Parathyroid adenoma (tissue), 2 donors: ENCODE measurements around the gene KLB.
"Not testable (repeated sequence)": the region's sequence is repeated elsewhere in the genome, so short reads cannot be mapped to it uniquely, and the experiment has no call there.

Experiments
- H2AFZ ChIP-seq: fragments of 300-600 bp; sonication (generic); one replicate; pipeline ENCODE4 v1.7.0; 2017; ENCODE audit warnings: antibody characterized with exemption, mild to moderate bottlenecking
- H3K27ac ChIP-seq: fragments of 300-600 bp; sonication (generic); one replicate; pipeline ENCODE4 v1.7.0; 2017
- H3K27me3 ChIP-seq: fragments of 300-600 bp; sonication (generic); one replicate; pipeline ENCODE4 v1.7.0; 2017; ENCODE audit warnings: low read length; ENCODE audit not compliant: control insufficient read depth, insufficient read depth
- H3K36me3 ChIP-seq: fragments of 300-600 bp; sonication (generic); one replicate; pipeline ENCODE4 v1.7.0; 2017; ENCODE audit warnings: low read length; ENCODE audit not compliant: control insufficient read depth, insufficient read depth
- H3K4me1 ChIP-seq: fragments of 300-600 bp; sonication (generic); one replicate; pipeline ENCODE4 v1.7.0; 2017; ENCODE audit warnings: control low read depth
- H3K4me2 ChIP-seq: fragments of 300-600 bp; sonication (generic); one replicate; pipeline ENCODE4 v1.7.0; 2017; ENCODE audit warnings: low read length
- H3K4me3 ChIP-seq: fragments of 300-600 bp; sonication (generic); one replicate; pipeline ENCODE4 v1.7.0; 2017; ENCODE audit warnings: low read depth, low read length
- H3K79me2 ChIP-seq: fragments of 300-600 bp; sonication (generic); one replicate; pipeline ENCODE4 v1.7.0; 2017; ENCODE audit warnings: control low read depth
- H3K9ac ChIP-seq: fragments of 300-600 bp; sonication (generic); one replicate; pipeline ENCODE4 v1.7.0; 2017; ENCODE audit warnings: mild to moderate bottlenecking
- H3K9me3 ChIP-seq: fragments of 300-600 bp; sonication (generic); one replicate; pipeline ENCODE4 v1.7.0; 2017; ENCODE audit warnings: low read length; ENCODE audit not compliant: control insufficient read depth
- CTCF ChIP-seq: fragments of 300-600 bp; sonication (generic); IDR thresholded peaks from one replicate; pipeline ENCODE4 v1.7.0; 2017; ENCODE audit warnings: antibody characterized with exemption, mild to moderate bottlenecking
- donor health status: primary hyperparathyroidism.

Gene KLB

GRCh38 chr4:39407584-39407885 lies 805 bp downstream of the KLB start:
- Histone ChIP-seq H3K9ac (no peak overlapping the region), H2AFZ (no peak overlapping the region), H3K4me1 (no peaks in the 10 kb centered on the region)

GRCh38 chr4:39410415-39410814 lies 3.7 kb downstream of the KLB start:
- no peak overlapping the region for H3K4me2 ChIP-seq
- H2AFZ ChIP-seq = peak overlapping the region; percentile 11
- no peaks in the 10 kb centered on the region for H3K4me1 ChIP-seq
- no peak for TF ChIP-seq CTCF
- H3K9me3 ChIP-seq = no peaks in the 10 kb centered on the region
- H3K27ac ChIP-seq = no peak overlapping the region
- H3K79me2 ChIP-seq = no peaks in the 10 kb centered on the region
- H3K36me3 ChIP-seq = no peaks in the 10 kb centered on the region
- no peaks in the 10 kb centered on the region for H3K27me3 ChIP-seq
- no peak overlapping the region for H3K9ac ChIP-seq
- no peak overlapping the region for H3K4me3 ChIP-seq

More at GRCh38 chr4:39407584-39407885, 805 bp downstream of the KLB start:
- Histone ChIP-seq H3K79me2 (no peaks in the 10 kb centered on the region), H3K27ac (no peak overlapping the region), H3K4me3 (no peak overlapping the region), H3K27me3 (no peaks in the 10 kb centered on the region), H3K4me2 (no peak overlapping the region), H3K9me3 (no peaks in the 10 kb centered on the region), H3K36me3 (no peaks in the 10 kb centered on the region)
- no peak for TF ChIP-seq CTCF

- not testable (repeated sequence) for H3K27me3 ChIP-seq, H3K9me3 ChIP-seq, H3K36me3 ChIP-seq, H3K79me2 ChIP-seq, H3K9ac ChIP-seq, H2AFZ ChIP-seq, H3K4me1 ChIP-seq, H3K4me3 ChIP-seq, H3K4me2 ChIP-seq, H3K27ac ChIP-seq
Observed at GRCh38 chr4:39411561-39411960, 4.8 kb downstream of the KLB start.

- no peak overlapping the region for H3K27ac ChIP-seq
Observed at GRCh38 chr4:39415678-39416283, 9.1 kb downstream of the KLB start.

GRCh38 chr4:39422247-39422646 lies 15.5 kb downstream of the KLB start:
- Histone ChIP-seq H3K4me3 (no peak overlapping the region), H3K79me2 (no peaks in the 10 kb centered on the region), H3K27me3 (no peaks in the 10 kb centered on the region), H3K9me3 (no peaks in the 10 kb centered on the region), H2AFZ (no peak overlapping the region), H3K4me2 (no peak overlapping the region), H3K9ac (no peak overlapping the region), H3K27ac (no peak overlapping the region), H3K4me1 (no peaks in the 10 kb centered on the region), H3K36me3 (no peaks in the 10 kb centered on the region)
- no peak for TF ChIP-seq CTCF

More at GRCh38 chr4:39415678-39416283, 9.1 kb downstream of the KLB start:
- Histone ChIP-seq H3K4me3 (no peak overlapping the region), H2AFZ (no peak overlapping the region), H3K79me2 (no peaks in the 10 kb centered on the region), H3K9me3 (no peaks in the 10 kb centered on the region), H3K27me3 (no peaks in the 10 kb centered on the region), H3K4me2 (no peak overlapping the region), H3K9ac (no peak overlapping the region), H3K36me3 (no peaks in the 10 kb centered on the region), H3K4me1 (no peaks in the 10 kb centered on the region)
- TF ChIP-seq CTCF = no peak

- H2AFZ ChIP-seq, H3K36me3 ChIP-seq, H3K79me2 ChIP-seq, H3K4me3 ChIP-seq, H3K27me3 ChIP-seq, H3K4me1 ChIP-seq, H3K27ac ChIP-seq, H3K9ac ChIP-seq, H3K4me2 ChIP-seq, H3K9me3 ChIP-seq: not testable (repeated sequence)
Observed at GRCh38 chr4:39425297-39425696, 18.6 kb downstream of the KLB start.
